Measurements from ENCODE around the gene GLB1L3.

The GLB1L3 gene

GRCh38 chr11:134264966-134265764 is 11.0 kb upstream of the GLB1L3 start:
- no peak for TF ChIP-seq CTCF (IDR thresholded peaks at IDR 0.05; ENCODE audit: low read depth, low read length, missing control alignments)
- no peak for DNase-seq (ENCODE audit: low read depth)
- in situ Hi-C loops (cut with HindIII; ENCODE audit: low sequenced_read_pairs) = no loop called here
- H3K4me3 ChIP-seq (ENCODE audit: low read depth, low read length) = no peak overlapping the region

DNA sequence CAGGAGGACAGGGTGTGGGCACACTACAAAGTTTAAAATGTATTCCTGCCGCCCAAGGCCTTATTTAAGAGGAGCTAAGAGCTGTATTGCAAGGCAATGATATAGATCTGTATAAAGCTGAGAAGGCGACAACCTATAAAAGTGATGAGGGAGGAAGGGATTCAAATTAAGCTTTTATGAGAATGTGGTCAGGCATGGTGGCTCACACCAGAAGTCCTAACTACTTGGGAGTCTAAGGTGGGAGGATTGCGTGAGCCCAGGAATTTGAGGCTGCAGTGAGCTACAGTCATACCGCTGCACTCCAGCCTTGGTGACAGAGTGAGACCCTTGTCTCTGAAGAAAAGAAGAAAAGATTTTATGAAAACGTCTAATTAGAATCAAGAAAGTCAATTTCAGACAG is 9.7 kb upstream of the GLB1L3 start:
- TF ChIP-seq CTCF (IDR thresholded peaks at IDR 0.05; ENCODE audit: low read depth, low read length, missing control alignments) = no peak
- in situ Hi-C loops (cut with HindIII; ENCODE audit: low sequenced_read_pairs) = no loop called here
- no peak for DNase-seq (ENCODE audit: low read depth)
- H3K4me3 ChIP-seq (ENCODE audit: low read depth, low read length) = no peak overlapping the region

- TF ChIP-seq CTCF (IDR thresholded peaks at IDR 0.05; ENCODE audit: low read depth, low read length, missing control alignments) = no peak
- in situ Hi-C loops (cut with HindIII; ENCODE audit: low sequenced_read_pairs) = no loop called here
- H3K4me3 ChIP-seq (ENCODE audit: low read depth, low read length) = no peak overlapping the region
- DNase-seq (ENCODE audit: low read depth) = no peak
Observed at GRCh38 chr11:134266841-134267251, 9.3 kb upstream of the GLB1L3 start.

DNA sequence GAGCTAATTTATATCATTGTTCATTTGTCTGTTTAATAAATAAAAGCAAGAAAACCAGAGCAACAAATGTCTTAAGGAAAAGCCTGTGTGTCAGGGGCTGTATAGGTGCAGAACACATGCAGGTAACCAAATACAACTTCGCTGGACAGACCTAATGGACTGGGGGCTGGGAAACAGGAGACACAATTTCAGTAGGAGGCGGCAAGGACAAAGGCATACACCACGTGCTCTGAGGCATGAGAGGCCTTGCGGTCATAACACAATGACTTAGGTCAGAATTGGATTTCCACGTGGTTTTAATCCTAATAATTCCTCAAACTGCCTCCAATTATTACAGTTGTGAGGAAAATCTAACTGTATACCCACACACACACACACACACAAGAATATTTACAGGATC is 8.7 kb upstream of the GLB1L3 start:
- no peak for DNase-seq (ENCODE audit: low read depth)
- in situ Hi-C loops (cut with HindIII; ENCODE audit: low sequenced_read_pairs) = no loop called here
- H3K4me3 ChIP-seq (ENCODE audit: low read depth, low read length) = no peak overlapping the region
- TF ChIP-seq CTCF (IDR thresholded peaks at IDR 0.05; ENCODE audit: low read depth, low read length, missing control alignments) = no peak

GRCh38 chr11:134267966-134268365 is 8.2 kb upstream of the GLB1L3 start:
- in situ Hi-C loops (cut with HindIII; ENCODE audit: low sequenced_read_pairs) = no loop called here
- DNase-seq (ENCODE audit: low read depth) = no peak
- no peak for TF ChIP-seq CTCF (IDR thresholded peaks at IDR 0.05; ENCODE audit: low read depth, low read length, missing control alignments)

GRCh38 chr11:134270250-134270714 is 5.9 kb upstream of the GLB1L3 start:
- in situ Hi-C loops (cut with HindIII; ENCODE audit: low sequenced_read_pairs) = no loop called here
- no peak overlapping the region for H3K4me3 ChIP-seq (ENCODE audit: low read depth, low read length)
- DNase-seq (ENCODE audit: low read depth) = no peak
- peak; percentile 26 for TF ChIP-seq CTCF (IDR thresholded peaks at IDR 0.05; ENCODE audit: low read depth, low read length, missing control alignments)

More at GRCh38 chr11:134267966-134268365, 8.2 kb upstream of the GLB1L3 start:
- no peak overlapping the region for H3K4me3 ChIP-seq (ENCODE audit: low read depth, low read length)

Measured in astrocyte of the cerebellum (primary cell).